A549 (cell line): ENCODE measurements around the gene MMP24OS. TPM values are rescaled to one million over a fixed set of nuclear protein-coding genes. Genes with fewer than 3 reads are reported as not detected.

Experiments used
- ATAC-seq, 2 experiments: fragments of 200-7000 bp in 1 of 2; fragments of >200 bp in 1 of 2; cut with Nextera tagmentation in 1 of 2; cut with Tn5 transposase in 1 of 2; 3 replicates each; pipeline versions ENCODE4 v1.8.0 to v1.9.1; 2018 to 2020; ENCODE audit warnings: mild to moderate bottlenecking in 1 of 2, moderate library complexity in 1 of 2
- CTCF ChIA-PET: fragments of 300-600 bp; sonication (Branson Sonifier 250); formaldehyde crosslinking; extraction: SDS; loops from one replicate; lab custom pipeline; 2021; ENCODE audit warnings: antibody characterized with exemption, inconsistent platforms; lab: Yijun Ruan, JAX
- POLR2A ChIA-PET: fragments of 350-600 bp; formaldehyde crosslinking; extraction: SDS; loops from one replicate; lab custom pipeline; 2021; ENCODE audit warnings: antibody characterized with exemption, inconsistent platforms; lab: Yijun Ruan, JAX
- DNase-seq, 2 experiments: peaks; one replicate each; pipeline versions ENCODE4 v3.0.0 to v3.0.0-alpha.2; 2011 to 2016; ENCODE audit warnings: low read depth in 1 of 2, low spot score in 1 of 2
- FAIRE-seq: peaks from 2 replicates; lab custom pipeline; 2011; peaks lifted over from hg19 to GRCh38; lab: Jason Lieb, UNC
- H3K27ac ChIP-seq, 2 experiments: fragments of >200 bp; sonication (Bioruptor Twin); formaldehyde crosslinking; 3 replicates each; pipeline ENCODE4 v1.5.1; 2016 to 2017
- H3K4me1 ChIP-seq: fragments of >200 bp; sonication (Bioruptor Twin); formaldehyde crosslinking; 3 replicates; pipeline ENCODE4 v1.6.1; 2016
- H3K4me2 ChIP-seq: fragments of >200 bp; sonication (Bioruptor Twin); formaldehyde crosslinking; 3 replicates; pipeline ENCODE4 v1.6.1; 2016
- H3K4me3 ChIP-seq: fragments of >200 bp; sonication (Bioruptor Twin); formaldehyde crosslinking; 3 replicates; pipeline ENCODE4 v1.5.1; 2016
- H3K9me3 ChIP-seq: fragments of >200 bp; sonication (Bioruptor Twin); formaldehyde crosslinking; 3 replicates; pipeline ENCODE4 v1.6.1; 2016
- CBX8 ChIP-seq: fragments of 200-600 bp; sonication (generic); IDR thresholded peaks from 2 replicates; pipeline ENCODE4 v1.6.1; 2016
- CHD2 ChIP-seq: fragments of 150-350 bp; IDR thresholded peaks from 2 replicates; pipeline ENCODE4 v1.6.1; 2014; ENCODE audit warnings: low read length; ENCODE audit not compliant: partially characterized antibody
- CHD4 ChIP-seq: fragments of 200-600 bp; sonication (generic); IDR thresholded peaks from 2 replicates; pipeline ENCODE4 v1.6.1; 2016; ENCODE audit warnings: antibody characterized with exemption, mild to moderate bottlenecking, borderline replicate concordance
- EHF ChIP-seq: fragments of 250-450 bp; sonication (Bioruptor Pico); IDR thresholded peaks from 2 replicates; pipeline ENCODE4 v1.5.0; 2020; ENCODE audit warnings: mild to moderate bottlenecking
- EP300 ChIP-seq, 2 experiments: fragments of >200 bp; sonication (Bioruptor Twin); formaldehyde crosslinking; IDR thresholded peaks; 2 replicates in 1 of 2; 3 replicates in 1 of 2; pipeline ENCODE4 v1.6.1; 2016 to 2017
- GATA3 ChIP-seq: IDR thresholded peaks from 2 replicates; pipeline ENCODE4 v1.6.1; 2012; ENCODE audit warnings: borderline replicate concordance
- HEYL ChIP-seq: fragments of 250-450 bp; sonication (Bioruptor Pico); IDR thresholded peaks from 2 replicates; pipeline ENCODE4 v1.8.0; 2021; ENCODE audit warnings: mild to moderate bottlenecking, moderate library complexity
- HOXA7 ChIP-seq: fragments of 250-450 bp; sonication (Bioruptor Pico); IDR thresholded peaks from 2 replicates; pipeline ENCODE4 v1.5.0; 2020; ENCODE audit warnings: mild to moderate bottlenecking, moderate library complexity
- HOXB5 ChIP-seq: fragments of 250-450 bp; sonication (Bioruptor Pico); IDR thresholded peaks from 2 replicates; pipeline ENCODE4 v1.5.0; 2020; ENCODE audit warnings: mild to moderate bottlenecking, moderate library complexity
- JUNB ChIP-seq: fragments of >200 bp; sonication (Bioruptor Twin); formaldehyde crosslinking; IDR thresholded peaks from 2 replicates; pipeline ENCODE4 v1.6.1; 2016
- KDM5A ChIP-seq: fragments of 200-600 bp; sonication (generic); IDR thresholded peaks from 2 replicates; pipeline ENCODE4 v1.6.1; 2016; ENCODE audit warnings: antibody characterized with exemption, mild to moderate bottlenecking
- MYC ChIP-seq: IDR thresholded peaks from 2 replicates; pipeline ENCODE4 v1.6.1; 2012; ENCODE audit warnings: mild to moderate bottlenecking, inconsistent platforms, low read length, improper control_type of control experiment, borderline replicate concordance
- POLR2A ChIP-seq: IDR thresholded peaks from 2 replicates; pipeline ENCODE4 v1.6.1; 2012; ENCODE audit warnings: mild to moderate bottlenecking, low read length
- RARB ChIP-seq: fragments of 250-450 bp; sonication (Bioruptor Pico); IDR thresholded peaks from 2 replicates; pipeline ENCODE4 v1.8.0; 2021; ENCODE audit warnings: mild to moderate bottlenecking, moderate library complexity
- RCOR1 ChIP-seq: fragments of 150-350 bp; IDR thresholded peaks from 2 replicates; pipeline ENCODE4 v1.6.1; 2014; ENCODE audit warnings: antibody characterized with exemption, low read length, low read depth
- RFX5 ChIP-seq: fragments of 450-650 bp; IDR thresholded peaks from 2 replicates; pipeline ENCODE4 v1.7.1; 2014; ENCODE audit warnings: antibody characterized with exemption, mild to moderate bottlenecking, moderate library complexity
- TFCP2L1 ChIP-seq: fragments of 250-450 bp; sonication (Bioruptor Pico); IDR thresholded peaks from 2 replicates; pipeline ENCODE4 v1.5.0; 2021; ENCODE audit warnings: mild to moderate bottlenecking
- TP53 ChIP-seq: fragments of 250-450 bp; sonication (Bioruptor Pico); IDR thresholded peaks from 2 replicates; pipeline ENCODE4 v1.5.0; 2021; ENCODE audit warnings: mild to moderate bottlenecking, moderate library complexity
- ZFP36 ChIP-seq: fragments of 450-650 bp; IDR thresholded peaks from 2 replicates; pipeline ENCODE4 v1.6.1; 2014; ENCODE audit warnings: borderline replicate concordance; ENCODE audit not compliant: partially characterized antibody
- ZNF302 ChIP-seq: fragments of 250-450 bp; sonication (Bioruptor Pico); IDR thresholded peaks from 2 replicates; pipeline ENCODE4 v1.9.0; 2021; ENCODE audit warnings: inconsistent platforms, mild to moderate bottlenecking, moderate library complexity
- ZSCAN20 ChIP-seq: fragments of 250-450 bp; sonication (Bioruptor Pico); IDR thresholded peaks from 2 replicates; pipeline ENCODE4 v1.8.0; 2022; ENCODE audit warnings: mild to moderate bottlenecking, moderate library complexity
- WGBS: methylation state at CpG from one replicate; pipeline ENCODE4 v1.1.6; 2017; ENCODE audit errors: missing lambda C conversion rate; 5-methylcytosine and 5-hydroxymethylcytosine counted together
- polyA plus RNA-seq, 4 experiments: library from polyadenylated mRNA; depleted of rRNA in 3 of 4; stranded (reverse); fragments of >200 nt; fragmentation: RNase III in 1 of 4; extraction: RNeasy Plus Mini Kit Qiagen cat#74134 plus additional on column Dnase treatment in 1 of 4; gene quantifications; 2 replicates in 3 of 4; 3 replicates in 1 of 4; pipeline ENCODE4 v1.2.3, GENCODE V29; 2011 to 2017
- TF ChIP-seq, protein P1 (sequence below): IDR thresholded peaks from 2 replicates; pipeline ENCODE4 v1.6.1; 2012; ENCODE audit warnings: low read depth, borderline replicate concordance
- TF ChIP-seq, protein P2 (sequence below): fragments of 150-350 bp; IDR thresholded peaks from 2 replicates; pipeline ENCODE4 v1.6.1; 2014; ENCODE audit warnings: low read depth, mild to moderate bottlenecking, low read length
- TF ChIP-seq, protein P3 (sequence below): IDR thresholded peaks from 2 replicates; pipeline ENCODE4 v1.6.1; 2012
- TF ChIP-seq, protein P4 (sequence below): fragments of 250-450 bp; sonication (Bioruptor Pico); IDR thresholded peaks from 2 replicates; pipeline ENCODE4 v1.5.0; 2020; ENCODE audit warnings: low read depth, mild to moderate bottlenecking, moderate library complexity
- TF ChIP-seq, protein P5 (sequence below): fragments of 200-600 bp; sonication (generic); IDR thresholded peaks from 2 replicates; pipeline ENCODE4 v1.6.1; 2016; ENCODE audit warnings: antibody characterized with exemption, mild to moderate bottlenecking, moderate library complexity
- TF ChIP-seq, protein P6 (sequence below): fragments of >200 bp; sonication (Bioruptor Twin); formaldehyde crosslinking; IDR thresholded peaks from 2 replicates; pipeline ENCODE4 v1.6.1; 2016

The MMP24OS gene
- polyA plus RNA-seq, 2 of the 4 experiments (the other 2 are of a cell fraction), result 13.6 to 40.5 TPM

DNA sequence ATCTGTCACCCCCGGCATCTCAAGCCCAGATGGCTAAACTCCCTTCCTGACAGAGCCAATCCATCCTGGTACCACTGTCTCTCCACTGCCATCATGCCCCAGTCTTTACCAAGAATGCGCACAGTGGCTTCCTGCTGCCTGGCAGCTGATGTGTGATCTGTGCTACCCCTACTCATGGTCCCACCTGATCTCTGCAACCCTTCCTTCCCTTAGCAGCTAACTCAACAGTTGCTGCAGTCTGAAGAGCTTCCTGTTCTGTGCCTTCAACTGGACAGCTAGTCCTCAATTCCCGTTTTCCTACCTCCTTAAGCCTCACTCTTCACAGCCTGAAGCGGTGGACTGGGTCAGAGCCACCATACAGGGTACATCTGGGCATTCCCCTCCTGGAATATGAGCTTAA, 21.9 kb upstream of the MMP24OS start:
- H3K9me3 ChIP-seq, result no peaks in the 10 kb centered on the region
- H3K4me1 ChIP-seq, result peaks cover 31% of the 10 kb centered on the region
- H3K4me3 ChIP-seq, result no peak overlapping the region
- ATAC-seq (no peak), FAIRE-seq (no peak), DNase-seq (no peak)
- H3K4me2 ChIP-seq, result no peak overlapping the region
- ChIA-PET CTCF (interaction anchor here (1.1 to 14.7 kb wide), 9 partner anchors 11 to 147 kb away, joined by 3 to 267 read pairs (median 6); partner anchors contain the start of gene GDF5), POLR2A (no interaction called here)
- TF ChIP-seq, protein P1, sequence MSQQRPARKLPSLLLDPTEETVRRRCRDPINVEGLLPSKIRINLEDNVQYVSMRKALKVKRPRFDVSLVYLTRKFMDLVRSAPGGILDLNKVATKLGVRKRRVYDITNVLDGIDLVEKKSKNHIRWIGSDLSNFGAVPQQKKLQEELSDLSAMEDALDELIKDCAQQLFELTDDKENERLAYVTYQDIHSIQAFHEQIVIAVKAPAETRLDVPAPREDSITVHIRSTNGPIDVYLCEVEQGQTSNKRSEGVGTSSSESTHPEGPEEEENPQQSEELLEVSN, result no peak
- TF ChIP-seq ZFP36, result no peak
- TF ChIP-seq JUNB, result no peak
- 84% methylated on average over 4 of the region's 4 CpGs for WGBS
- no peak overlapping the region for H3K27ac ChIP-seq

DNA sequence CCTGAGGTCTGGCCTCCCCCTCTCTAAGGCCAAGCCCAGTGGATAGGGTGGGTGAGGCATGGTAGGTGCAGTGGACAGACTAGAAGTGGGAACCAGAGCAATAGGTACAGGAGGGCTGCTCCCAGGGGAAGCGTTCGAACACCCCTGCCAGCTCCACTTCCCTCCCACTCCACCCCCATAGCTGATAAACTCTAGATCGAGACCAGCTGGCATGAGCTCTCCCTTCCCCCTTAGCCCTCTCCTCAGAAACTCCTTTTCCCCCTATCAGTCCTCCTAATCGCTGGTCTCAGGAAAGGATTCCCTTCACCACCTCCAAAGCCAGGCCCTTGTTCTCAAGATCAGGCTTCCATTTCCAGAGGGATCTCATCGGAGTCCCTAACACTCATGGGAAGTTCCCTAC, 20.3 kb upstream of the MMP24OS start:
- no peak overlapping the region for H3K27ac ChIP-seq
- no peak for FAIRE-seq
- no peaks in the 10 kb centered on the region for H3K9me3 ChIP-seq
- H3K4me2 ChIP-seq, result no peak overlapping the region
- POLR2A ChIA-PET, result no interaction called here
- ATAC-seq, result no peak
- no peak overlapping the region for H3K4me3 ChIP-seq
- CTCF ChIA-PET, result interaction anchor here (1.2 to 14.7 kb wide), 7 partner anchors 9 to 321 kb away, joined by 3 to 267 read pairs (median 19); partner anchors contain the start of gene GDF5
- H3K4me1 ChIP-seq, result peaks cover 16% of the 10 kb centered on the region
- no peak for DNase-seq
- no peak for TF ChIP-seq CHD4
- TF ChIP-seq ZNF302 (CRISPR knock-in tag), result no peak
- no peak for TF ChIP-seq TFCP2L1 (CRISPR knock-in tag)
- no peak for TF ChIP-seq TP53
- no peak for TF ChIP-seq RCOR1
- TF ChIP-seq, protein P2, sequence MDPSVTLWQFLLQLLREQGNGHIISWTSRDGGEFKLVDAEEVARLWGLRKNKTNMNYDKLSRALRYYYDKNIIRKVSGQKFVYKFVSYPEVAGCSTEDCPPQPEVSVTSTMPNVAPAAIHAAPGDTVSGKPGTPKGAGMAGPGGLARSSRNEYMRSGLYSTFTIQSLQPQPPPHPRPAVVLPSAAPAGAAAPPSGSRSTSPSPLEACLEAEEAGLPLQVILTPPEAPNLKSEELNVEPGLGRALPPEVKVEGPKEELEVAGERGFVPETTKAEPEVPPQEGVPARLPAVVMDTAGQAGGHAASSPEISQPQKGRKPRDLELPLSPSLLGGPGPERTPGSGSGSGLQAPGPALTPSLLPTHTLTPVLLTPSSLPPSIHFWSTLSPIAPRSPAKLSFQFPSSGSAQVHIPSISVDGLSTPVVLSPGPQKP, result no peak
- TF ChIP-seq RARB (CRISPR knock-in tag), result no peak
- no peak for TF ChIP-seq HOXB5 (CRISPR knock-in tag)
- no peak for TF ChIP-seq HOXA7 (CRISPR knock-in tag)
- no peak for TF ChIP-seq RFX5
- TF ChIP-seq KDM5A, result no peak
- no peak for TF ChIP-seq POLR2A
- no peak for TF ChIP-seq ZSCAN20
- no peak for TF ChIP-seq EP300 (IDR thresholded peaks at IDR 0.05)
- no peak for TF ChIP-seq EHF (CRISPR knock-in tag)
- TF ChIP-seq, all 56 proteins: peak for 0
- 93% methylated on average over 5 of the region's 5 CpGs for WGBS

DNA sequence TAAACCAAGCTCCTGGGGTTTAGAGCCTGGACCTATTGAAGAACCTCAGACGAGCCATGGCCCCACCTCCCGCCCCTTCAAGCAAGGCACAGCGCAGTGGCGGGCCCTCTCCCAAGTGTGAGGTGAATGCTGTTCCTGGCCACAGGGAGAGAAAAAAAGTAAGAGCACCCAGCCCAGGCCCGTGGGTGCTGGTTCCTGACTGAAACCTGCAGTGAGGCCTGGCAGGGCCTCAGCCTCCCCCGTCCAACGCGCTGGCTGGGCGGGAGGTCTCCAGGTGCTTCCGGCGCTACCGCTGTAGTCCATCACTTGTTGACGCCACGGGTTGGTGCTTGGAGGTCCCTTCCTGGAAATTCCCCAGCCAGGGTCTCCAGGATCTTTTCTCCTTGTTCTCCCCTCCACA, 19.8 kb upstream of the MMP24OS start:
- ATAC-seq (no peak), FAIRE-seq (no peak), DNase-seq (no peak)
- H3K4me1 ChIP-seq, result peaks cover 10% of the 10 kb centered on the region
- CTCF ChIA-PET, result interaction anchor here (0.9 to 14.7 kb wide), 7 partner anchors 9 to 321 kb away, joined by 3 to 267 read pairs (median 19); partner anchors contain the start of genes EDEM2 and GDF5
- no peak overlapping the region for H3K27ac ChIP-seq
- H3K9me3 ChIP-seq, result no peaks in the 10 kb centered on the region
- no peak overlapping the region for H3K4me3 ChIP-seq
- TF ChIP-seq HEYL (CRISPR knock-in tag), result no peak
- TF ChIP-seq MYC, result no peak
- TF ChIP-seq, protein P3, sequence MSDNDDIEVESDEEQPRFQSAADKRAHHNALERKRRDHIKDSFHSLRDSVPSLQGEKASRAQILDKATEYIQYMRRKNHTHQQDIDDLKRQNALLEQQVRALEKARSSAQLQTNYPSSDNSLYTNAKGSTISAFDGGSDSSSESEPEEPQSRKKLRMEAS, result no peak
- TF ChIP-seq EP300 (IDR thresholded peaks at IDR 0.05), result no peak
- TF ChIP-seq, protein P4, sequence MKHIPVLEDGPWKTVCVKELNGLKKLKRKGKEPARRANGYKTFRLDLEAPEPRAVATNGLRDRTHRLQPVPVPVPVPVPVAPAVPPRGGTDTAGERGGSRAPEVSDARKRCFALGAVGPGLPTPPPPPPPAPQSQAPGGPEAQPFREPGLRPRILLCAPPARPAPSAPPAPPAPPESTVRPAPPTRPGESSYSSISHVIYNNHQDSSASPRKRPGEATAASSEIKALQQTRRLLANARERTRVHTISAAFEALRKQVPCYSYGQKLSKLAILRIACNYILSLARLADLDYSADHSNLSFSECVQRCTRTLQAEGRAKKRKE (CRISPR knock-in tag), result no peak
- TF ChIP-seq, protein P2, result no peak
- TF ChIP-seq, protein P5, sequence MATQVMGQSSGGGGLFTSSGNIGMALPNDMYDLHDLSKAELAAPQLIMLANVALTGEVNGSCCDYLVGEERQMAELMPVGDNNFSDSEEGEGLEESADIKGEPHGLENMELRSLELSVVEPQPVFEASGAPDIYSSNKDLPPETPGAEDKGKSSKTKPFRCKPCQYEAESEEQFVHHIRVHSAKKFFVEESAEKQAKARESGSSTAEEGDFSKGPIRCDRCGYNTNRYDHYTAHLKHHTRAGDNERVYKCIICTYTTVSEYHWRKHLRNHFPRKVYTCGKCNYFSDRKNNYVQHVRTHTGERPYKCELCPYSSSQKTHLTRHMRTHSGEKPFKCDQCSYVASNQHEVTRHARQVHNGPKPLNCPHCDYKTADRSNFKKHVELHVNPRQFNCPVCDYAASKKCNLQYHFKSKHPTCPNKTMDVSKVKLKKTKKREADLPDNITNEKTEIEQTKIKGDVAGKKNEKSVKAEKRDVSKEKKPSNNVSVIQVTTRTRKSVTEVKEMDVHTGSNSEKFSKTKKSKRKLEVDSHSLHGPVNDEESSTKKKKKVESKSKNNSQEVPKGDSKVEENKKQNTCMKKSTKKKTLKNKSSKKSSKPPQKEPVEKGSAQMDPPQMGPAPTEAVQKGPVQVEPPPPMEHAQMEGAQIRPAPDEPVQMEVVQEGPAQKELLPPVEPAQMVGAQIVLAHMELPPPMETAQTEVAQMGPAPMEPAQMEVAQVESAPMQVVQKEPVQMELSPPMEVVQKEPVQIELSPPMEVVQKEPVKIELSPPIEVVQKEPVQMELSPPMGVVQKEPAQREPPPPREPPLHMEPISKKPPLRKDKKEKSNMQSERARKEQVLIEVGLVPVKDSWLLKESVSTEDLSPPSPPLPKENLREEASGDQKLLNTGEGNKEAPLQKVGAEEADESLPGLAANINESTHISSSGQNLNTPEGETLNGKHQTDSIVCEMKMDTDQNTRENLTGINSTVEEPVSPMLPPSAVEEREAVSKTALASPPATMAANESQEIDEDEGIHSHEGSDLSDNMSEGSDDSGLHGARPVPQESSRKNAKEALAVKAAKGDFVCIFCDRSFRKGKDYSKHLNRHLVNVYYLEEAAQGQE, result no peak
- TF ChIP-seq, protein P1, result no peak
- no peak for TF ChIP-seq ZFP36
- TF ChIP-seq, protein P6, sequence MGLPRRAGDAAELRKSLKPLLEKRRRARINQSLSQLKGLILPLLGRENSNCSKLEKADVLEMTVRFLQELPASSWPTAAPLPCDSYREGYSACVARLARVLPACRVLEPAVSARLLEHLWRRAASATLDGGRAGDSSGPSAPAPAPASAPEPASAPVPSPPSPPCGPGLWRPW, result no peak
- no peak for TF ChIP-seq CHD2
- TF ChIP-seq CBX8, result no peak
- no peak for TF ChIP-seq GATA3
- no peak overlapping the region for H3K4me2 ChIP-seq
- 93% methylated on average over 13 of the region's 14 CpGs for WGBS
- POLR2A ChIA-PET, result interaction anchor here (1.0 kb wide), 1 partner anchor 8 kb away, joined by 4 read pairs; no protein-coding TSS in a partner anchor
